ENCODE data around the gene SERP2. TPM values are rescaled to one million over a fixed set of nuclear protein-coding genes. Genes with fewer than 3 reads are reported as not detected.

SERP2 gene
- total and polyA plus RNA-seq, 9 of the 15 experiments (the other 6 are each of a cell fraction or from before 2014, with no cell fraction given), result 0.13 TPM; not detected in 8

DNA sequence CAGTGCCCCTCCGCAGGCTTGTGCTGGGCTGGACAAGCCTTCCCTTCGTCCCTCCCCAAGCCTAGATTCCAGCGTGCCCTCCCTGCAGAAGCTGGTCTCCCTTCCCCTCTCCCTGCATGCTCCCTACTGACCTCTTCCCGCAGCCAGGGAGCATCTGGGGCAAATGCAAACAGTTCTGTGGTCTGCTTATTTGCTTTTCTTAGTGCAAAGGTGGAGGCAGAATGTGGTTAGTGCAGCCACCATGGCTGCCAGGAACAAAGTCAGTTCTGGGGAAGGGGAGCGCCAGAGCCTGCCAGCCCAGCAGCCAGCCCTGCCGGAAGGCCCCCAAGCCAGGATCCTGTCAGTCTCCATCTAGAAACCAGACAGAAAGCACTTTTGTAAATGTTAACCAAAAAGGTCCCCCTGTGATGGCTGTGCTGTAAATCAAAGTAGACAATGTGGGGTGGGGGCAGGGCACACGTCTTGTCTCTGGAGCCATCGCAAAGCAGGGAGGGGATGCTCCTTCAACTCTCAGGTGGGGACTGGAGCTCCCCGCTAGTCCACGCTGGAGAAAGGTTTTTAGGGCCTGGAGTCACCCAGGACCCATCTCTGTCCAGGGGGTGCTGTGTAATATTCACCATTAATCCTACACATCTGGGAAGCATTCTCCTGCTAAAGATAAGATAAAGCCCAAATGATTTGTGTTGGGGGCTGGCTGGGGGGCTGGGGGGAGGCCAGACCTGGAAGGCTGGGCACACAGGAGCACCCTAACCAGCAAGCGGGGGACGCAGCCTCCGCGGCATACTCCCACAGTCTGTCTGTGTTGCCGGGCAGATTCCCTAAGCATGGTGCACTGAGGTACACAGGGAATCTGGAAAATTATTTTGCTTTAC is 30.9 kb downstream of the SERP2 start (continued):
- TF ChIP-seq, protein P1, sequence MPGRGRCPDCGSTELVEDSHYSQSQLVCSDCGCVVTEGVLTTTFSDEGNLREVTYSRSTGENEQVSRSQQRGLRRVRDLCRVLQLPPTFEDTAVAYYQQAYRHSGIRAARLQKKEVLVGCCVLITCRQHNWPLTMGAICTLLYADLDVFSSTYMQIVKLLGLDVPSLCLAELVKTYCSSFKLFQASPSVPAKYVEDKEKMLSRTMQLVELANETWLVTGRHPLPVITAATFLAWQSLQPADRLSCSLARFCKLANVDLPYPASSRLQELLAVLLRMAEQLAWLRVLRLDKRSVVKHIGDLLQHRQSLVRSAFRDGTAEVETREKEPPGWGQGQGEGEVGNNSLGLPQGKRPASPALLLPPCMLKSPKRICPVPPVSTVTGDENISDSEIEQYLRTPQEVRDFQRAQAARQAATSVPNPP (IDR thresholded peaks at IDR 0.05; ENCODE audit: borderline replicate concordance, insufficient read depth, insufficient read length), result no peak
- no peak for TF ChIP-seq ZNF696 (CRISPR knock-in tag; conservative IDR thresholded peaks at IDR 0.05)
- no peak for TF ChIP-seq SMAD2 (IDR thresholded peaks at IDR 0.05; ENCODE audit: low read depth, low read length)

GRCh38 chr13:44406617-44407016 is 33.0 kb downstream of the SERP2 start:
- no peak for DNase-seq (ENCODE audit: extremely low read depth in 1 of 4, low spot score in 3 of 4)
- Histone ChIP-seq H3K9me1 (ENCODE audit: control insufficient read depth, insufficient read depth, low read length) (no peaks in the 10 kb centered on the region), H3K36me3 (ENCODE audit: control insufficient read depth, insufficient read depth, low read length) (no peaks in the 10 kb centered on the region), H3K4me2 (ENCODE audit: insufficient read depth, low read length) (no peak overlapping the region), H3K9ac (ENCODE audit: insufficient read depth in 1 of 2, low read depth in 2 of 2, low read length in 2 of 2) (no peak overlapping the region), H3K4me1 (replicated peaks in 1 of 2; ENCODE audit: control insufficient read depth in 2 of 2, insufficient read depth in 2 of 2, low read length in 2 of 2) (peaks cover 0 to 3% of the 10 kb centered on the region in 2 experiments; a peak in 4 of 5 replicates), H3K4me3 (no peak overlapping the region), H3K27me3 (ENCODE audit: control insufficient read depth in 2 of 2, insufficient read depth in 2 of 2, low read length in 2 of 2) (no peaks in the 10 kb centered on the region; a peak in 1 of 5 replicates), H4K20me1 (replicated peaks; ENCODE audit: control insufficient read depth, insufficient read depth, low read length) (no peaks in the 10 kb centered on the region), H3K9me3 (replicated peaks; ENCODE audit: control insufficient read depth, insufficient read depth, low read depth, low read length) (no peaks in the 10 kb centered on the region), H2AFZ (ENCODE audit: low read depth, low read length) (no peak overlapping the region), H3K27ac (ENCODE audit: extremely low read depth, low read depth, low read length) (no peak overlapping the region), H3K79me2 (ENCODE audit: control insufficient read depth, insufficient read depth, low read length) (no peaks in the 10 kb centered on the region)
- no TSS peak for BruUV-seq (replicated peaks)
- ATAC-seq, result no peak
- CTCF ChIA-PET (ENCODE audit: low intra/inter-chr PET ratio), result no interaction called here
- intact Hi-C loops (cut with micrococcal nuclease), result no loop called here
- in situ Hi-C loops (cut with MboI), result no loop called here
- WGBS (ENCODE audit: insufficient coverage, low coverage, missing lambda C conversion rate), result 69% methylated on average over 4 of the region's 5 CpGs
- no peak for FAIRE-seq
- POLR2A ChIA-PET, result no interaction called here
- TF ChIP-seq PKNOX1 (IDR thresholded peaks at IDR 0.05) (no peak), ZNF668 (CRISPR knock-in tag; IDR thresholded peaks at IDR 0.05) (no peak), E2F4 (CRISPR knock-in tag; IDR thresholded peaks at IDR 0.05; ENCODE audit: low read depth) (no peak), MITF (IDR thresholded peaks at IDR 0.05) (no peak), TEAD2 (tag; IDR thresholded peaks at IDR 0.05) (no peak), HMBOX1 (IDR thresholded peaks at IDR 0.05) (no peak), ZNF583 (CRISPR knock-in tag; IDR thresholded peaks at IDR 0.05) (no peak)
- TF ChIP-seq, protein P2, sequence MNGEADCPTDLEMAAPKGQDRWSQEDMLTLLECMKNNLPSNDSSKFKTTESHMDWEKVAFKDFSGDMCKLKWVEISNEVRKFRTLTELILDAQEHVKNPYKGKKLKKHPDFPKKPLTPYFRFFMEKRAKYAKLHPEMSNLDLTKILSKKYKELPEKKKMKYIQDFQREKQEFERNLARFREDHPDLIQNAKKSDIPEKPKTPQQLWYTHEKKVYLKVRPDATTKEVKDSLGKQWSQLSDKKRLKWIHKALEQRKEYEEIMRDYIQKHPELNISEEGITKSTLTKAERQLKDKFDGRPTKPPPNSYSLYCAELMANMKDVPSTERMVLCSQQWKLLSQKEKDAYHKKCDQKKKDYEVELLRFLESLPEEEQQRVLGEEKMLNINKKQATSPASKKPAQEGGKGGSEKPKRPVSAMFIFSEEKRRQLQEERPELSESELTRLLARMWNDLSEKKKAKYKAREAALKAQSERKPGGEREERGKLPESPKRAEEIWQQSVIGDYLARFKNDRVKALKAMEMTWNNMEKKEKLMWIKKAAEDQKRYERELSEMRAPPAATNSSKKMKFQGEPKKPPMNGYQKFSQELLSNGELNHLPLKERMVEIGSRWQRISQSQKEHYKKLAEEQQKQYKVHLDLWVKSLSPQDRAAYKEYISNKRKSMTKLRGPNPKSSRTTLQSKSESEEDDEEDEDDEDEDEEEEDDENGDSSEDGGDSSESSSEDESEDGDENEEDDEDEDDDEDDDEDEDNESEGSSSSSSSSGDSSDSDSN (IDR thresholded peaks at IDR 0.05; ENCODE audit: borderline replicate concordance in 1 of 2, low read depth in 2 of 2, low read length in 2 of 2), result no peak

All from K562 (cell line).